PC-3 (cell line): ENCODE results near the gene ST3GAL3.

ENCODE experiments used
- EZH2 ChIP-seq: fragments of 300-600 bp; sonication (generic); IDR thresholded peaks from one replicate; pipeline ENCODE4 v1.6.1; 2017; ENCODE audit warnings: antibody characterized with exemption, mild to moderate bottlenecking, low read length; ENCODE audit not compliant: unreplicated experiment
- EZH2phosphoT487 ChIP-seq: fragments of 300-600 bp; sonication (generic); IDR thresholded peaks from 2 replicates; pipeline ENCODE4 v1.6.1; 2018; ENCODE audit warnings: mild to moderate bottlenecking, antibody characterized with exemption, low read length, borderline replicate concordance
- TF ChIP-seq, protein P1 (sequence below): fragments of 300-600 bp; sonication (generic); conservative IDR thresholded peaks from 2 replicates; pipeline ENCODE4 v1.5.1; 2017; ENCODE audit warnings: antibody characterized with exemption, low read depth, mild to moderate bottlenecking, low read length

DNA sequence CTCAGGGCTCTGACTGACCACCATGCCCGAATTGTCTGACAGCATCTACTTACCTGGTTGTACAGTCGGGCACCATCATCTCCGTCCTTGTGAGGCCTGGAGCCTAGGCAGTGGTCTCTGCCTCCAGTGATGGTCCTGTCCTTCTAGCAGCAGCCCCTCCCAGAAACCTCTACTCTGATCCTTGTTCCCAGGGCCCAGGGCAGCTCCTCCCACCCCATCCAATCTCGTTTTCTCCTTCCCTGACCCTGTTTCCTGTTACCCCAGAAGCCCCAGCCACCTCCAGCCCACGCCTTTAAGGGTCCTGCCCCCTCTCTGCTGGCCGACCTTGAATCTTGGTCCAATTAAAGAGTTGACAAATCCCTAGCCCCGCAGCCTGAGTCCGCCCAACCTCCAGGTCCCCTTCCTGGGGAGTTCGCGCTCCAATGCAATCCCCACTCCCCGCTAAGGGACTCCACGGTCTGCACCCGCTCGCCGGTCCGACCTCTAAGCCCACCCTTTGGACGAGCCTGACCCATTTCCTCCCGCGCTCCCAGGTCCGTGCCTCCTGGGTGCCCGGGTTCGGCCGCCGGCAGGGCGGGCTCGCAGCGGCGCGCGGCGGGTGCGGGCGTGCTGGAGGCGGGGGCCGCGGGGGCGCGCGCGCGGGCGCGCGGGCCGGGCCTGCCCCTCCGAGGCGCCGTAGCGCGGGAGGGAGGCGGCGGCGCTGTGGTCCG is 271.4 kb downstream of the ST3GAL3 start, which contains the start of gene B4GALT2:
- TF ChIP-seq, protein P1, sequence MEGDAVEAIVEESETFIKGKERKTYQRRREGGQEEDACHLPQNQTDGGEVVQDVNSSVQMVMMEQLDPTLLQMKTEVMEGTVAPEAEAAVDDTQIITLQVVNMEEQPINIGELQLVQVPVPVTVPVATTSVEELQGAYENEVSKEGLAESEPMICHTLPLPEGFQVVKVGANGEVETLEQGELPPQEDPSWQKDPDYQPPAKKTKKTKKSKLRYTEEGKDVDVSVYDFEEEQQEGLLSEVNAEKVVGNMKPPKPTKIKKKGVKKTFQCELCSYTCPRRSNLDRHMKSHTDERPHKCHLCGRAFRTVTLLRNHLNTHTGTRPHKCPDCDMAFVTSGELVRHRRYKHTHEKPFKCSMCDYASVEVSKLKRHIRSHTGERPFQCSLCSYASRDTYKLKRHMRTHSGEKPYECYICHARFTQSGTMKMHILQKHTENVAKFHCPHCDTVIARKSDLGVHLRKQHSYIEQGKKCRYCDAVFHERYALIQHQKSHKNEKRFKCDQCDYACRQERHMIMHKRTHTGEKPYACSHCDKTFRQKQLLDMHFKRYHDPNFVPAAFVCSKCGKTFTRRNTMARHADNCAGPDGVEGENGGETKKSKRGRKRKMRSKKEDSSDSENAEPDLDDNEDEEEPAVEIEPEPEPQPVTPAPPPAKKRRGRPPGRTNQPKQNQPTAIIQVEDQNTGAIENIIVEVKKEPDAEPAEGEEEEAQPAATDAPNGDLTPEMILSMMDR = no peak
- TF ChIP-seq EZH2 (no peak), EZH2phosphoT487 (no peak)
